Measurements from ENCODE around the gene CACNA1C. TPM values are rescaled to one million over a fixed set of nuclear protein-coding genes. Genes with fewer than 3 reads are reported as not detected.

CACNA1C gene
- total RNA-seq, 1 experiment from 2014 or later: 1.1 TPM

- WGBS (ENCODE audit: extremely low coverage, insufficient read length, low lambda C conversion rate): no CpG with 5 or more reads among the region's 8 CpGs
- Histone ChIP-seq H3K23me2 (ENCODE audit: insufficient read length, low read depth, low read length, poor library complexity, severe bottlenecking) (no peaks in the 10 kb centered on the region), H3K79me1 (ENCODE audit: insufficient read depth, low read depth, low read length, poor library complexity, severe bottlenecking) (no peaks in the 10 kb centered on the region), H2BK20ac (ENCODE audit: low read depth, low read length, poor library complexity, severe bottlenecking) (no peak overlapping the region), H4K91ac (ENCODE audit: insufficient read length, low read depth, low read length) (no peak overlapping the region), H2AFZ (ENCODE audit: low read length) (no peak overlapping the region), H3K9me3 (ENCODE audit: control insufficient read depth, low read depth, low read length) (no peaks in the 10 kb centered on the region), H3K4ac (ENCODE audit: low read depth, low read length) (no peak overlapping the region), H3K23ac (ENCODE audit: insufficient read length, low read depth, low read length) (no peak overlapping the region), H2AK5ac (ENCODE audit: insufficient read length, low read length) (no peak overlapping the region), H3K4me2 (ENCODE audit: insufficient read depth, insufficient read length, low read length) (no peak overlapping the region), H3K79me2 (ENCODE audit: insufficient read depth, low read length) (no peaks in the 10 kb centered on the region), H3K56ac (ENCODE audit: insufficient read length, low read depth, low read length) (no peak overlapping the region), H3K14ac (ENCODE audit: insufficient read depth, low read length) (no peak overlapping the region), H4K20me1 (ENCODE audit: control insufficient read depth, insufficient read depth, insufficient read length) (no peaks in the 10 kb centered on the region), H2BK15ac (ENCODE audit: low read depth, low read length) (no peak overlapping the region), H3T11ph (ENCODE audit: low read length) (no peak overlapping the region), H3K27ac (ENCODE audit: insufficient read length, low read depth, low read length) (no peak overlapping the region), H3K4me1 (ENCODE audit: insufficient read depth, low read length) (no peaks in the 10 kb centered on the region), H3K9ac (ENCODE audit: extremely low read depth, insufficient read length, low read length) (no peak overlapping the region), H3K18ac (ENCODE audit: insufficient read length, low read depth, low read length) (no peak overlapping the region), H2BK5ac (ENCODE audit: insufficient read length, low read length) (no peak overlapping the region), H4K8ac (replicated peaks; ENCODE audit: insufficient read length, low read depth, low read length) (no peak overlapping the region), H2BK120ac (ENCODE audit: low read depth, low read length, poor library complexity, severe bottlenecking) (no peak overlapping the region), H2BK12ac (ENCODE audit: insufficient read length, low read depth, low read length) (no peak overlapping the region), H3K27me3 (ENCODE audit: insufficient read depth, low read length) (no peaks in the 10 kb centered on the region), H4K5ac (ENCODE audit: insufficient read length, low read depth, low read length) (no peak overlapping the region)
- Mint-ChIP-seq H3K27ac (no peak overlapping the region; a peak in 1 of 7 replicates), H3K9me3 (no peaks in the 10 kb centered on the region), H3K36me3 (ENCODE audit: insufficient read depth in 1 of 3, low read depth in 3 of 3) (no peaks in the 10 kb centered on the region), H3K4me3 (no peak overlapping the region), H3K4me1 (peaks cover 0 to 10% of the 10 kb centered on the region in 2 experiments; a peak in 1 of 4 replicates), H3K27me3 (ENCODE audit: low read depth) (no peaks in the 10 kb centered on the region; the same call in 1 of the 2 replicates)
- TF ChIP-seq CTCF (conservative IDR thresholded peaks at IDR 0.05): no peak
- DNase-seq: no peak
These were observed 272.7 kb downstream of the CACNA1C start for GRCh38 chr12:2325519-2325918.

Data from H9 (cell line).